Upper lobe of left lung (tissue), 4 donors: ENCODE data around the gene DYSF.

Source experiments
- CTCF ChIP-seq, 6 experiments: fragments of 450-650 bp in 4 of 6; fragments of 200-600 bp in 2 of 6; sonication (generic) in 2 of 6; IDR thresholded peaks; one replicate each; pipeline ENCODE4 v1.5.1; 2016 to 2019; ENCODE audit warnings: antibody characterized with exemption in 6 of 6
- EP300 ChIP-seq, 4 donors: sonication (generic); formaldehyde crosslinking; IDR thresholded peaks; one replicate each; pipeline ENCODE4 v1.5.1; 2017; ENCODE audit warnings: antibody characterized with exemption in 4 of 4, control low read depth in 2 of 4
- POLR2A ChIP-seq, 4 donors: fragments of 450-650 bp; IDR thresholded peaks; one replicate each; pipeline ENCODE4 v1.5.1; 2016 to 2017; ENCODE audit warnings: antibody characterized with exemption in 4 of 4, mild to moderate bottlenecking in 2 of 4
- POLR2AphosphoS5 ChIP-seq, 2 donors: sonication (generic); formaldehyde crosslinking; IDR thresholded peaks; one replicate each; pipeline ENCODE4 v1.5.1; 2017; ENCODE audit warnings: antibody characterized with exemption in 2 of 2

- no peak for TF ChIP-seq CTCF (IDR thresholded peaks at IDR 0.05)
- TF ChIP-seq EP300 (IDR thresholded peaks at IDR 0.05): no peak
- no peak for TF ChIP-seq POLR2AphosphoS5 (IDR thresholded peaks at IDR 0.05)
- no peak for TF ChIP-seq POLR2A (IDR thresholded peaks at IDR 0.05)
Measured at GRCh38 chr2:71512386-71512785, 59.0 kb downstream of the DYSF start.
